ENCODE results near the gene SGK2. TPM values are rescaled to one million over a fixed set of nuclear protein-coding genes. Genes with fewer than 3 reads are reported as not detected.
A peak's percentile ranks its signal among the peaks of the same experiment; 100 is the strongest.

Gene SGK2
- total RNA-seq, 2 donors from 2014 or later: 14.3 to 21.4 TPM

- DNase-seq: peak; percentile 38 to 66 (median 46)
- WGBS, 2 donors: 21 to 23% methylated on average over 8 of the region's 8 CpGs
- intact Hi-C loops (cut with DNase I): no loop called here
- Histone ChIP-seq H3K4me3 (no peak overlapping the region), H3K27me3 (no peaks in the 10 kb centered on the region), H3K9me3 (no peaks in the 10 kb centered on the region), H3K36me3 (replicated peaks in 1 of 2; ENCODE audit: insufficient read depth in 1 of 2, low read depth in 2 of 2) (no peaks in the 10 kb centered on the region), H3K4me1 (peaks cover 66% of the 10 kb centered on the region), H3K27ac (peak overlapping the region; percentile 89 to 95 (median 94))
- ATAC-seq: no peak
- TF ChIP-seq POLR2A (IDR thresholded peaks at IDR 0.05) (no peak), CTCF (IDR thresholded peaks at IDR 0.05) (no peak)
Observed at GRCh38 chr20:43559147-43559987, 540 bp downstream of the SGK2 start.

GRCh38 chr20:43560974-43561373 is 2.1 kb downstream of the SGK2 start:
- DNase-seq: no peak
- WGBS, 2 donors: 46 to 49% methylated on average over 3 of the region's 3 CpGs
- Histone ChIP-seq H3K27me3 (no peaks in the 10 kb centered on the region), H3K4me3 (no peak overlapping the region), H3K36me3 (replicated peaks in 1 of 2; ENCODE audit: insufficient read depth in 1 of 2, low read depth in 2 of 2) (no peaks in the 10 kb centered on the region), H3K9me3 (no peaks in the 10 kb centered on the region), H3K4me1 (peaks cover 65% of the 10 kb centered on the region), H3K27ac (peak overlapping the region in 1 of 4 donors; percentile 95)
- ATAC-seq: no peak
- intact Hi-C loops (cut with DNase I): no loop called here
- TF ChIP-seq POLR2A (IDR thresholded peaks at IDR 0.05): no peak
- TF ChIP-seq CTCF (IDR thresholded peaks at IDR 0.05): no peak

- DNase-seq: no peak
- Histone ChIP-seq H3K27ac (no peak overlapping the region), H3K4me1 (peaks cover 43% of the 10 kb centered on the region), H3K4me3 (no peak overlapping the region), H3K36me3 (replicated peaks in 1 of 2; ENCODE audit: insufficient read depth in 1 of 2, low read depth in 2 of 2) (peaks cover 0 to 8% of the 10 kb centered on the region in 2 donors), H3K27me3 (no peaks in the 10 kb centered on the region), H3K9me3 (no peaks in the 10 kb centered on the region)
- intact Hi-C loops (cut with DNase I): no loop called here
- no peak for ATAC-seq
- no peak for TF ChIP-seq POLR2A (IDR thresholded peaks at IDR 0.05)
- no peak for TF ChIP-seq CTCF (IDR thresholded peaks at IDR 0.05)
- WGBS, 2 donors: 38 to 43% methylated on average over 3 of the region's 3 CpGs
Observed at GRCh38 chr20:43563429-43563828, 4.6 kb downstream of the SGK2 start.

- WGBS, 2 donors: 80 to 92% methylated on average over 2 to 7 of the region's 7 CpGs
- TF ChIP-seq CTCF (IDR thresholded peaks at IDR 0.05) (no peak), POLR2A (IDR thresholded peaks at IDR 0.05) (no peak)
- Histone ChIP-seq H3K27me3 (no peaks in the 10 kb centered on the region), H3K4me1 (peaks cover 37% of the 10 kb centered on the region), H3K27ac (no peak overlapping the region), H3K36me3 (replicated peaks in 1 of 2; ENCODE audit: insufficient read depth in 1 of 2, low read depth in 2 of 2) (peaks cover 0 to 11% of the 10 kb centered on the region in 2 donors), H3K4me3 (no peak overlapping the region), H3K9me3 (no peaks in the 10 kb centered on the region)
- DNase-seq (no peak), ATAC-seq (no peak)
- intact Hi-C loops (cut with DNase I): no loop called here
Observed at GRCh38 chr20:43563991-43564390, 5.2 kb downstream of the SGK2 start.

- Histone ChIP-seq H3K9me3 (no peaks in the 10 kb centered on the region), H3K27me3 (no peaks in the 10 kb centered on the region), H3K4me3 (no peak overlapping the region), H3K36me3 (replicated peaks in 1 of 2; ENCODE audit: insufficient read depth in 1 of 2, low read depth in 2 of 2) (peaks cover 0 to 15% of the 10 kb centered on the region in 2 donors), H3K4me1 (peaks cover 35% of the 10 kb centered on the region), H3K27ac (no peak overlapping the region)
- DNase-seq (no peak), ATAC-seq (no peak)
- TF ChIP-seq POLR2A (IDR thresholded peaks at IDR 0.05): no peak
- intact Hi-C loops (cut with DNase I): no loop called here
- 95% methylated on average over 8 of the region's 8 CpGs for WGBS, 2 donors
Observed at GRCh38 chr20:43564455-43564854, 5.6 kb downstream of the SGK2 start.
